Stimulated activated CD4-positive, alpha-beta T cell treated with anti-CD3 and anti-CD28 coated beads, Interleukin-1b, Interleukin-23, amount 100 ng/mL, for 48 hours (primary cell): ENCODE measurements around the gene ABCA9.
"Not testable (repeated sequence)": the region's sequence is repeated elsewhere in the genome, so short reads cannot be mapped to it uniquely, and the experiment has no call there.

Source experiments
- DNase-seq: peaks from one replicate; pipeline ENCODE4 v3.0.0-alpha.2; 2020

The ABCA9 gene

DNA sequence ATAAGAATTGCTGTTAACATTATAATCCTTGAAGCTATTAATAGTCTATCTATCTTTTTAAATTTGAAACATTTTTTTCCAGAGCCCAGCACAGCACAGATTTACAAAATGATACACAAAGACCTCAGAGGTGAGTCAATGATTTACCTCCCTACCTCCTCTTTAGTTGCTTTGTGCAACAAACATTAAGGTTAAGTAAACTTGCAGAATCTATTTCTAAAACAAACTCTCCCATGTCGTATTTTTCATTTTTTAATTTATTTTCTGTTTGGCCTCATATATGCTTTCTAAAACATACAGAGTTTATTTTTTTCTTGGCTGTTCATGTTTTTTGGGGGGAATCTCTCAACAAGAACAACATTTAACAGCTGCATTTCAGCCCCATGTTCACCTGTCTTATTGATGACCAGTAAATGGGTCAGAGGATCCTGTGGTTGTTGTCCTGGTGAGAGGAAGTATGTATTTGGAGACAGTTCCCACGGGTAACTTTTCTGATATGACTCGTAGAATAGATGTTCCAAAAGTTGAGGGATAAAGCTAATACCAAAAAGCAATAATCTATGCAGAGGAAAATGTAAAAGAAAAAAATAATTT, 42.6 kb downstream of the ABCA9 start:
- no peak for DNase-seq

DNA sequence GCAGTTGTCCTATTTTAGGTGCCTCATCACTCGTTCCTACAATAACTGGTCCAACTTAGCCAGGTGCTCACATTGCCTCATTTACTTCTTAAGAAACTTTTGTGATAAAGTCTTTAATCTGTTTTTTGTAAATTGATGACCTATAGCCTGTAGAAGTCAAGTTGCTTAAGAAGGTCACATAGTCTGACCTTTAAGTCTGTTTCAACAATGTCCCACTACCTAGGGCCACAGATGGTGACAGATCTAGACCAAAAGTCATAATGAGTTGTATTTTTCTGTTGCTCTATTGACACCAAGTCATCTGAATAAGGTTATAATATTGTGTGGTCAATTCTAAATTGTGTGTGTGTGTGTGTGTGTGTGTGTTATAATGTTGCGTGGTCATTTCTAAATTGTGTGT, 45.1 kb downstream of the ABCA9 start:
- DNase-seq: no peak

- DNase-seq: no peak
Measured at GRCh38 chr17:69012895-69013805, 47.6 kb downstream of the ABCA9 start.

GRCh38 chr17:69009930-69010329, 50.8 kb downstream of the ABCA9 start:
- DNase-seq: no peak

DNA sequence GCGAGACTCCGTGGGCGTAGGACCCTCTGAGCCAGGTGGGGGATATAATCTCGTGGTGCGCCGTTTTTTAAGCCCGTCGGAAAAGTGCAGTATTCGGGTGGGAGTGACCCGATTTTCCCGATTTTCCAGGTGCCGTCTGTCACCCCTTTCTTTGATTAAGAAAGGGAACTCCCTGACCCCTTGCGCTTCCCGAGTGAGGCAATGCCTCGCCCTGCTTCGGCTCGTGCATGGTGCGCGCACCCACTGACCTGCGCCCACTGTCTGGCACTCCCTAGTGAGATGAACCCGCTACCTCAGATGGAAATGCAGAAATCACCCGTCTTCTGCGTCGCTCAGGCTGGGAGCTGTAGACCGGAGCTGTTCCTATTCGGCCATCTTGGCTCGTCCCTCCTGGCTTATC, 56.0 kb downstream of the ABCA9 start:
- DNase-seq: not testable (repeated sequence)

- DNase-seq: not testable (repeated sequence)
Measured at GRCh38 chr17:68999743-69000142, 61.0 kb downstream of the ABCA9 start.

DNA sequence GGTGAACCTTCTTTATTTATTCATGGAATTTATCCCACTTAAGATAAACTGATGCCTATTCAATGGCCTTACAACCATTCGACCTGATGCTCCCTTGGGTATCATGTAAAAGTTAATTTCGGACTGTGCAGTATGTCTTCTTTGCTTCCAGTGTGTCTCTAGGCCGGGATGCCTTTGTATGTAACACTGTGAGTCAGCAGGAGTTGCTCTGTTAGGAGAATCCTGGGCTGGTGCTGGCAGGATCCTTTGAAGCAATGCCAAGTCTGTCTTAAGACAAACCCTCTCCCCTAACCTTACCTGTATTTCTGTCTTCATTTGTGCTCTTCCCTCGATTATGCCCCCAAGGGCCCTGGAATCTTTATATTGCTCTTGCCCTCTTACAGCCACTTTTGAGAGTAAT, 67.6 kb downstream of the ABCA9 start:
- DNase-seq: no peak

DNA sequence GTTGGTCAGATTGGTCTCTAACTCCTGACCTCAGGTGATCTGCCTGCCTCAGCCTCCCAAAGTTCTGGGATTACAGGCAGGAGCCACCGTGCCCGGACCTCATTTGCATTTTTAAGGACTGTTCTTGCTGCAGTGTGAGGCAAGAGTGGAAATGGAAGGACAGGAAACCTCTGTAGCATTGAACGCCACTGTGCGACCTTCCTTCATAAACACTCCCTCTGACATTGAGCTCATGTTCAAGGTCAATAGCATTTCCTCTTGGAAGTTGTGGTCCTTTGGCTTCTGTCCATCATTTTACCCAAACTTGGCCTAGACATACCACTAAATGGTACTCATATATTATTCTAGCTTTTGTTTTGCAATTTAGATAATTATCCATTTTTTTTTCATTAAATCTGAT, 72.8 kb downstream of the ABCA9 start:
- no peak for DNase-seq

- no peak for DNase-seq
Measured at GRCh38 chr17:68981288-68981687, 79.4 kb downstream of the ABCA9 start.

DNA sequence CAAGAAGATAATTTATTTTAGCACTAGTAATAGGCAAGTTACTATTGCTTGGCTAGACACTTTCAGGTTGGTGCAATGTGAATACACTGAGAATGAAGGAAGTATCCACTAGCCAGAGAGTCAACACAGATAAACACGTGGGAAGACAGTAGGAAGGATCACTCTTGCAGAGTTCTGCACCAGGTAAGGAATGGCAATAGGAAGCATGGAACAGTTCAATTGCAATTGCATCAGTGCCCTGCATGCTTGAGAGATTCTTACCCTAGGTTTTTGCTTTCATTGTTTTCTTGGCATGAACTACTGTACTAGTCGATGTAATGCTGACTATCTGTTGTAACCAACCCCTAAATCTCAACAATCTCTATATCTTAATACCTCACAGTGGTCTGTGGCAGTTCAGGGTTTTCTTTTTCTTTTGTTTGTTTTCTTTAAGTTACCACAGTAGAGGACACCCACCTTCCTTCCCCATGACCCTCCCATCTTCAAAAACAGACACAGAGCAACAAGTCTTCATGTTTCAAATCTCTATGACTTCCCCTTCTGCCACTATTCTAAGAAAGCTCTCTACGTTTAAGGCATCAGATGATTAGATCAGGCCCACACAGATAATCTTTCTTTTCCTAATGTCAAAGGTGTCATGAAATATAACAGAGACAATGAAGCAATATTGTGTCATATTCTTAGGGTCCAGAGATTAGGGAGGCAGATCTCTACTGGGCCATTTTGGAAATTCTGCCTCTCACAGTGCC, 87.5 kb downstream of the ABCA9 start:
- DNase-seq: no peak

DNA sequence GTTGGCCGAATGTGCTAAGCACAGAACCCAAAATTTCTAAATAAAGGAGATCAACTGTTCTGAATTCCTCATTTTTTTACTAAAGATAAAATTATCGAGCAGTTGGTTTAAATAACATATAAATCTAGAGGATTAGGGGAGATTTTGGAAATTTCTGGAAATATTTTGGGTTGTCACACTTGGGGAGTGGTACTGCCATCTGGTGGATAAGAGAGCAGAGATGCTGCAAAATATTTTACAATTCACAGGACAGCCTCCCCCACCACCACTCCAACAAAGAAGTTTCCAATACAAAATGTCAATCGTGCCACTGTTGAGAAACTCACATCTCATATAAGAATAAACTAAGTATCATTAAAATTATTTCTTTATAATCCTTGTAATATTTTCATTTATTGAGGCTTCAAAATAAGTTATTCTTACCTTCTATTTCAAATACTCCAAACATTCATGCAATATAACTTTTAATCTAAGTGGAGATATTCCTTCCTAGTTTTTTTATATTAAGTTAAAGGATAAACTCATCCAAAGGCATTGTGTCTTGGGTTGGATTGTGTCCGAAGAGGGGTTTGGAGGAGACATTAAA, 88.5 kb downstream of the ABCA9 start:
- no peak for DNase-seq

GRCh38 chr17:68969101-68969500, 91.6 kb downstream of the ABCA9 start:
- no peak for DNase-seq

- DNase-seq: no peak
Measured at GRCh38 chr17:68963958-68964357, 96.8 kb downstream of the ABCA9 start.

- no peak for DNase-seq
Measured at GRCh38 chr17:68961214-68961882, 99.4 kb downstream of the ABCA9 start.

DNA sequence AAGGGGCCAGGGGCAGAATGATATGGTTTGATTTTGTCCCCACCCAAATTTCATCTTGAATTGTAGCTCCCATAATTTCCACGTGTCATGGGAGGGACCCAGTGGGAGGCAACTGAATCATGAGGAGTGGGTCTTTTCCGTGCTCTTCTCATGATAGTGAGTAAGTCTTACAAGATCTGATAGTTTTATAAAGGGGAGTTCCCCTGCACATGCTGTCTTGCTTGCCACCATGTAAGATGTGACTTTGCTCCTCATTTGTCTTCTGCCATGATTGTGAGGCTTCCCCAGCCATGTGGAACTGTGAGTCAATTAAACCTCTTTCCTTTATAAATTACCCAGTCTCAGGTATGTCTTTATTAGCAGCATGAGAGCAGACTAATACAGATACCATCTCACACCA, 101.6 kb downstream of the ABCA9 start:
- not testable (repeated sequence) for DNase-seq

DNA sequence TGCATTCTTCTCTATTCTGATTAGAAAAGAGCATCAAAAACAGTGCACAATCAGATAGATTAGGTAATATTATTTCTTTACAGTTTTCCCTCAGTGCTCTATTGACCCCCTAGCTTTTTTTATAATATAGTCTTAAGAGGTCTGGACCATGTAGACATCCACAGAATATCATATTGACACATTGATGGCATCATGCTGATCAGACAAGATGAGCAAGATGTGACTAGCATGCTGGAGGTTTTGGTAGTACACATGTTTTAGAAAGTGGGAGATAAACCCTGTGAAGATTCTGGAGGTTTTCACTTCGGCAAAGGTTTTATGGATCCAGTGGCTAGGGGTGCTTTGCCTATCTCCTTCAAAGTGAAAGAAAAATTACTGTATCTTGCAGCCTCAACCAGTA, 102.8 kb downstream of the ABCA9 start:
- DNase-seq: no peak

GRCh38 chr17:68955181-68955841, 105.4 kb downstream of the ABCA9 start, which contains the start of gene ABCA8:
TSS of gene ABCA8 (minus strand) at chr17:68955392. CDS start at chr17:68942034, 13,358 bp downstream.
- DNase-seq: no peak

GRCh38 chr17:68954146-68954896, 106.4 kb downstream of the ABCA9 start:
- no peak for DNase-seq

GRCh38 chr17:68953340-68953997, 107.3 kb downstream of the ABCA9 start:
- no peak for DNase-seq

DNA sequence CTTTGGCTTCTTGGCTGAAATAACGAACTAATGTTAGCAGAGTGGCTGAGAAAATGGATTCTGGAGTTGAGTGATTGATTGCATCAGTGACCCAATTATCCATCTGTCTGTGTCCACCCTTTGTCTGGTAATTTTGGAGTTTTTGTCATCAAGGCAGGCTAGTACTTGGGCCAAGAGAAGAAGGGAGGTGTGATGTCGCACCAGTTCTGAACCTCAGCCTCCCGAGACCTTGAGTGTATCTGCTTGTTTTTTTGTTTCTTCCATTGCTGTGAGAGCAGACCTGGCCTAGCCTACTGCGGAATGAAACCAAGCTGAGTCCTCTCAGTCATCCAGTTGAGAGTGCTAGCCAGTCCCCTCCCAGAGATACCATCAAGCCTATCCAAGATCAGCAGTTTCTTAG, 110.0 kb downstream of the ABCA9 start:
- no peak for DNase-seq

DNA sequence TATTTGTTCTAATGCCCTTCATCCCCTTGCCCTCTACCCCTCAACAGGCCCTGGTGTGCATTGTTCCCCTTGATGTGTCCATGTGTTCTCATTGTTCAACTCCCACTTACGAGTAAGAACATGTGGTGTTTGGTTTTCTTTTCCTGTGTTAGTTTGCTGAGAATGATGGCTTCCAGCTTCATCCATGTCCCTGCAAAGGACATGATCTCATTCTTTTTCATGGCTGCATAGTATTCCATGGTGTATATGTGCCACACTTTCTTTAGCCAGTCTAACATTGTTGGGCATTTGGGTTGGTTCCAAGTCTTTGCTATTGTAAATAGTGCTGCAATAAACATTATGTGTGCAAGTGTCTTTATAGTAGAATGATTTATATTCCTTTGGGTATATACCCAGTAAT, 112.9 kb downstream of the ABCA9 start:
- not testable (repeated sequence) for DNase-seq
